RWPE1 (cell line): ENCODE measurements around the gene CBX2.
A peak's percentile ranks its signal among the peaks of the same experiment; 100 is the strongest.

Source experiments
- CTCF ChIA-PET: fragments of 350-600 bp; sonication (Branson Sonifier 250); formaldehyde crosslinking; extraction: SDS; loops from one replicate; lab custom pipeline; 2021; lab: Yijun Ruan, JAX
- POLR2A ChIA-PET: fragments of 400-600 bp; formaldehyde crosslinking; extraction: SDS; loops from one replicate; lab custom pipeline; 2020; ENCODE audit warnings: antibody characterized with exemption; ENCODE audit not compliant: low non-redundant PET; lab: Yijun Ruan, JAX
- DNase-seq: peaks from one replicate; pipeline ENCODE4 v3.0.0; 2012; ENCODE audit warnings: low spot score
- H3K27ac ChIP-seq: fragments of 450-650 bp; 2 replicates; pipeline ENCODE4 v1.5.1; 2017
- CTCF ChIP-seq: fragments of 450-650 bp; conservative IDR thresholded peaks from 2 replicates; pipeline ENCODE4 v1.5.1; 2017; ENCODE audit warnings: low read depth, mild to moderate bottlenecking

CBX2 gene

GRCh38 chr17:79781736-79782575 lies 4.0 kb downstream of the CBX2 start:
- ChIA-PET CTCF (interaction anchor here (0.7 kb wide), 1 partner anchor 135 kb away, joined by 4 read pairs; no protein-coding TSS in a partner anchor), POLR2A (no interaction called here)
- no peak for TF ChIP-seq CTCF
- no peak for DNase-seq
- 0 out of 2 replicates have a peak overlapping the region, but pooled peaks have one; percentile 2 for H3K27ac ChIP-seq

- no peak overlapping the region for H3K27ac ChIP-seq
- DNase-seq: no peak
- CTCF ChIA-PET: no interaction called here
- no peak for TF ChIP-seq CTCF
- POLR2A ChIA-PET: no interaction called here
Observed at GRCh38 chr17:79783891-79784290, 5.9 kb downstream of the CBX2 start.

GRCh38 chr17:79784353-79785016 lies 6.5 kb downstream of the CBX2 start:
- no peak for DNase-seq
- H3K27ac ChIP-seq: no peak overlapping the region
- POLR2A ChIA-PET: no interaction called here
- TF ChIP-seq CTCF: no peak
- CTCF ChIA-PET: no interaction called here

- no peak for TF ChIP-seq CTCF
- no peak for DNase-seq
- no peak overlapping the region for H3K27ac ChIP-seq
- POLR2A ChIA-PET: no interaction called here
- CTCF ChIA-PET: interaction anchor here (0.6 kb wide), 1 partner anchor 208 kb away, joined by 3 read pairs; no protein-coding TSS in a partner anchor
Observed at GRCh38 chr17:79785017-79785899, 7.3 kb downstream of the CBX2 start.

GRCh38 chr17:79785900-79786810 lies 8.2 kb downstream of the CBX2 start:
- no peak for DNase-seq
- CTCF ChIA-PET: interaction anchor here (0.6 kb wide), 1 partner anchor 207 kb away, joined by 3 read pairs; no protein-coding TSS in a partner anchor
- POLR2A ChIA-PET: no interaction called here
- TF ChIP-seq CTCF: no peak
- H3K27ac ChIP-seq: no peak overlapping the region
